A673 (cell line): ENCODE measurements around the gene VWA2. TPM values are rescaled to one million over a fixed set of nuclear protein-coding genes. Genes with fewer than 3 reads are reported as not detected.

Source experiments
- BruUV-seq: library from RNA; stranded (reverse); fragments of 400-500 nt; replicated peaks from 2 replicates; lab custom pipeline; 2021; lab: Mats Ljungman, UMichigan
- CTCF ChIA-PET: fragments of 300-600 bp; sonication (Branson Sonifier 250); formaldehyde crosslinking; loops from one replicate; lab custom pipeline; 2022; ENCODE audit warnings: antibody characterized with exemption; lab: Charles Lee
- POLR2A ChIA-PET: fragments of 300-600 bp; sonication (Branson Sonifier 250); formaldehyde crosslinking; loops from one replicate; lab custom pipeline; 2022; ENCODE audit warnings: antibody characterized with exemption; ENCODE audit not compliant: low non-redundant PET; lab: Charles Lee
- DNase-seq: peaks from one replicate; pipeline ENCODE4 v3.0.0-alpha.2; 2015; ENCODE audit warnings: low spot score
- H3K27ac ChIP-seq: fragments of 200-600 bp; sonication (generic); 2 replicates; pipeline ENCODE4 v1.5.1; 2016; ENCODE audit warnings: mixed run types, low read depth, mild to moderate bottlenecking, mixed read lengths, antibody characterized with exemption, low read length; ENCODE audit not compliant: poor library complexity, severe bottlenecking
- H3K27me3 ChIP-seq: fragments of 200-600 bp; sonication (generic); replicated peaks from 2 replicates; pipeline ENCODE4 v1.6.1; 2017; ENCODE audit warnings: mixed run types, low read depth, mild to moderate bottlenecking, mixed read lengths, antibody characterized with exemption, low read length; ENCODE audit not compliant: insufficient read depth, poor library complexity
- H3K36me3 ChIP-seq: fragments of 200-600 bp; sonication (generic); 2 replicates; pipeline ENCODE4 v1.6.1; 2016; ENCODE audit warnings: mixed run types, mild to moderate bottlenecking, mixed read lengths, antibody characterized with exemption, low read length; ENCODE audit not compliant: insufficient read depth, poor library complexity, severe bottlenecking
- H3K4me1 ChIP-seq: fragments of 200-600 bp; sonication (generic); 2 replicates; pipeline ENCODE4 v1.6.1; 2017; ENCODE audit warnings: mixed run types, mild to moderate bottlenecking, mixed read lengths, antibody characterized with exemption, low read length; ENCODE audit not compliant: insufficient read depth, poor library complexity, severe bottlenecking
- H3K4me3 ChIP-seq: fragments of 200-600 bp; sonication (generic); 2 replicates; pipeline ENCODE4 v1.5.1; 2016; ENCODE audit warnings: low read depth, mixed run types, mild to moderate bottlenecking, mixed read lengths, low read length; ENCODE audit not compliant: poor library complexity, severe bottlenecking
- H3K9me3 ChIP-seq: fragments of 200-600 bp; sonication (generic); 2 replicates; pipeline ENCODE4 v1.6.1; 2016; ENCODE audit warnings: mixed run types, low read depth, mild to moderate bottlenecking, mixed read lengths, antibody characterized with exemption, low read length; ENCODE audit not compliant: poor library complexity, severe bottlenecking
- CTCF ChIP-seq: fragments of 300-800, 200-600 bp; sonication (generic); conservative IDR thresholded peaks from 2 replicates; pipeline ENCODE4 v1.5.1; 2017; ENCODE audit warnings: low read depth, mild to moderate bottlenecking, antibody characterized with exemption, low read length, moderate library complexity, mixed read lengths
- EZH2 ChIP-seq: fragments of 200-600 bp; sonication (generic); IDR thresholded peaks from 2 replicates; pipeline ENCODE4 v1.6.1; 2017; ENCODE audit warnings: borderline replicate concordance, low read depth, mild to moderate bottlenecking, mixed read lengths, antibody characterized with exemption, low read length; ENCODE audit not compliant: poor library complexity, severe bottlenecking
- intact Hi-C: fragments of 100-400 bp; cut with micrococcal nuclease; formaldehyde crosslinking; loops from one replicate; pipeline ENCODE4 v1.10.0; 2022; ENCODE audit not compliant: unreplicated experiment
- total RNA-seq: library from RNA; stranded (reverse); gene quantifications from 2 replicates; pipeline ENCODE4 v1.2.3, GENCODE V29; 2021

Gene VWA2
- total RNA-seq, 1 experiment from 2014 or later, result not detected

- ChIA-PET CTCF (no interaction called here), POLR2A (no interaction called here)
- Histone ChIP-seq H3K4me1 (peaks cover 27% of the 10 kb centered on the region), H3K4me3 (no peak overlapping the region), H3K36me3 (no peaks in the 10 kb centered on the region), H3K27ac (no peak overlapping the region), H3K9me3 (no peaks in the 10 kb centered on the region), H3K27me3 (peaks cover 57% of the 10 kb centered on the region)
- DNase-seq, result peak; percentile 77
- intact Hi-C loops, result no loop called here
- TF ChIP-seq EZH2 (no peak), CTCF (no peak)
- BruUV-seq, result no TSS peak
These were observed 5.6 kb upstream of the VWA2 start for GRCh38 chr10:114233482-114233881.

GRCh38 chr10:114234132-114234531 lies 4.9 kb upstream of the VWA2 start:
- no TSS peak for BruUV-seq
- CTCF ChIA-PET, result no interaction called here
- POLR2A ChIA-PET, result no interaction called here

GRCh38 chr10:114239994-114240345 lies 916 bp downstream of the VWA2 start:
- intact Hi-C loops, result no loop called here
- ChIA-PET POLR2A (no interaction called here), CTCF (no interaction called here)
- Histone ChIP-seq H3K4me3 (no peak overlapping the region), H3K36me3 (no peaks in the 10 kb centered on the region), H3K27me3 (peaks cover 94% of the 10 kb centered on the region), H3K4me1 (no peaks in the 10 kb centered on the region), H3K27ac (no peak overlapping the region), H3K9me3 (no peaks in the 10 kb centered on the region)
- no TSS peak for BruUV-seq
- no peak for DNase-seq
- TF ChIP-seq EZH2 (no peak), CTCF (no peak)

More at GRCh38 chr10:114234132-114234531, 4.9 kb upstream of the VWA2 start:
- TF ChIP-seq CTCF, result no peak
- no peak for TF ChIP-seq EZH2
- no peaks in the 10 kb centered on the region for H3K36me3 ChIP-seq
- no peak overlapping the region for H3K4me3 ChIP-seq
- DNase-seq, result no peak
- intact Hi-C loops, result no loop called here
- peaks cover 60% of the 10 kb centered on the region for H3K27me3 ChIP-seq
- no peak overlapping the region for H3K27ac ChIP-seq
- H3K9me3 ChIP-seq, result no peaks in the 10 kb centered on the region
- peaks cover 27% of the 10 kb centered on the region for H3K4me1 ChIP-seq
